Esophagus squamous epithelium (tissue), 4 donors: ENCODE data around the gene KIF13A.

Experiments
- POLR2A ChIP-seq, 4 donors: fragments of 450-650 bp; IDR thresholded peaks; one replicate each; pipeline ENCODE4 v1.6.1; 2017; ENCODE audit warnings: antibody characterized with exemption in 4 of 4, mild to moderate bottlenecking in 4 of 4, moderate library complexity in 3 of 4
- TF ChIP-seq, protein P1 (sequence below), 6 experiments: fragments of 450-650 bp in 4 of 6; fragments of 200-600 bp in 2 of 6; sonication (generic) in 2 of 6; IDR thresholded peaks; one replicate each; pipeline ENCODE4 v1.5.1; 2016 to 2019; ENCODE audit warnings: antibody characterized with exemption in 6 of 6, mild to moderate bottlenecking in 4 of 6, moderate library complexity in 4 of 6

DNA sequence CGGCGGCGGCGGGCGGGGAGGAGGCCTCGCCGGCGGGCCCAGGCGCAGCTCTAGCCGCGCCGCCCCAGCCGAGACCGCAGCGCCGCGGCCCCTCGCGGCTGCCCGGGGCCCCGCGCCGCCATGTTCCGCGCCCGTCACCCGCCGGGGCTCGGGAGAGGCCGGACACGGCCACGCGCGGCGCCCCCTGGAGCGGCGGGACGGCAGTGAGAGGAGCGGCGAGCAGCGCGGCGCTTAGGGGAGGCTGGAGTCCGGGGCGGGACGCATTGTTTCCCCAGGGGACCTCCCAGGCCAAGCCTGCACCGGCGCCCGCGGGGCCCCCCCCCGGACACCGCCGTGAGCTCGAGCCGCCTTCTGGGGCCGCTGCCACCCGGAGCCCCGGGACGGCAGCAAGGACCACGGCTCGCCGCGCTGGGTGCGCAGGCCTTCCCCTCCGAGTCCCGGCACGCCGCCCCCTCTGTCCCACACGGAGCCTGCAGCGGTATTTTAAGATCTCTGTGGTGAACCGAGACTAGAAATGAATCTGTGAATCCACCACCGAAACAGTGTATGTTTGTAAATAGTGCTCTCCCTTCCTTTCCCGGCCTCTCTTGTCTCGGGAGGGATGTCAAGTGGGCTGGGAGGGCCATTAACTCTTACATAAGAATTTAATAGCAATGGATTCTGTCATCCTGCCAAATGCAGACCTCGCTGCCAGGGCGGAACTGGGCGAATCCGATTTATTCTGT, 424 bp upstream of the KIF13A start:
- TF ChIP-seq, protein P1, sequence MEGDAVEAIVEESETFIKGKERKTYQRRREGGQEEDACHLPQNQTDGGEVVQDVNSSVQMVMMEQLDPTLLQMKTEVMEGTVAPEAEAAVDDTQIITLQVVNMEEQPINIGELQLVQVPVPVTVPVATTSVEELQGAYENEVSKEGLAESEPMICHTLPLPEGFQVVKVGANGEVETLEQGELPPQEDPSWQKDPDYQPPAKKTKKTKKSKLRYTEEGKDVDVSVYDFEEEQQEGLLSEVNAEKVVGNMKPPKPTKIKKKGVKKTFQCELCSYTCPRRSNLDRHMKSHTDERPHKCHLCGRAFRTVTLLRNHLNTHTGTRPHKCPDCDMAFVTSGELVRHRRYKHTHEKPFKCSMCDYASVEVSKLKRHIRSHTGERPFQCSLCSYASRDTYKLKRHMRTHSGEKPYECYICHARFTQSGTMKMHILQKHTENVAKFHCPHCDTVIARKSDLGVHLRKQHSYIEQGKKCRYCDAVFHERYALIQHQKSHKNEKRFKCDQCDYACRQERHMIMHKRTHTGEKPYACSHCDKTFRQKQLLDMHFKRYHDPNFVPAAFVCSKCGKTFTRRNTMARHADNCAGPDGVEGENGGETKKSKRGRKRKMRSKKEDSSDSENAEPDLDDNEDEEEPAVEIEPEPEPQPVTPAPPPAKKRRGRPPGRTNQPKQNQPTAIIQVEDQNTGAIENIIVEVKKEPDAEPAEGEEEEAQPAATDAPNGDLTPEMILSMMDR (IDR thresholded peaks at IDR 0.05), result peak in 4 of 6 experiments; percentile 3 to 37 (median 22)
- TF ChIP-seq POLR2A (IDR thresholded peaks at IDR 0.05), result peak in 2 of 4 donors; percentile 30 to 38
